Uterus (tissue), 2 donors: ENCODE data around the gene SPON1.

Experiments used
- CTCF ChIP-seq, 4 experiments: fragments of 200-600 bp in 2 of 4; fragments of 450-650 bp in 2 of 4; sonication (generic) in 2 of 4; IDR thresholded peaks; one replicate each; pipeline ENCODE4 v1.5.1; 2016 to 2019; ENCODE audit warnings: antibody characterized with exemption in 4 of 4, mild to moderate bottlenecking in 2 of 4, moderate library complexity in 1 of 4
- POLR2A ChIP-seq, 2 donors: fragments of 450-650 bp; IDR thresholded peaks; one replicate each; pipeline ENCODE4 v1.6.1; 2016; ENCODE audit warnings: antibody characterized with exemption in 2 of 2, mild to moderate bottlenecking in 1 of 2, moderate library complexity in 1 of 2

GRCh38 chr11:14253840-14254239 lies 291.3 kb downstream of the SPON1 start:
- no peak for TF ChIP-seq CTCF (IDR thresholded peaks at IDR 0.05)
- TF ChIP-seq POLR2A (IDR thresholded peaks at IDR 0.05) = no peak
